K562 (cell line): Measurements from ENCODE around the gene FAM174C. TPM values are rescaled to one million over a fixed set of nuclear protein-coding genes. Genes with fewer than 3 reads are reported as not detected.

Experiments
- ARID4B ChIP-seq: sonication (generic); formaldehyde crosslinking; IDR thresholded peaks from 2 replicates; pipeline ENCODE4 v1.8.0; 2022; ENCODE audit warnings: mild to moderate bottlenecking, missing genetic modification reagents
- CXXC5 ChIP-seq: fragments of 250-450 bp; sonication (Bioruptor Pico); IDR thresholded peaks from 2 replicates; pipeline ENCODE4 v1.8.0; 2022; ENCODE audit warnings: inconsistent platforms, mild to moderate bottlenecking, moderate library complexity
- EWSR1 ChIP-seq: fragments of 450-650 bp; IDR thresholded peaks from 2 replicates; pipeline ENCODE4 v1.6.1; 2018; ENCODE audit warnings: borderline replicate concordance, mild to moderate bottlenecking, low read depth, moderate library complexity; ENCODE audit not compliant: partially characterized antibody
- HNRNPK ChIP-seq: fragments of 200-400 bp; formaldehyde crosslinking; IDR thresholded peaks from one replicate; pipeline ENCODE4 v1.6.1; 2018; ENCODE audit warnings: mild to moderate bottlenecking, low read depth, low read length; ENCODE audit not compliant: poor library complexity, severe bottlenecking
- MGA ChIP-seq: fragments of 450-650 bp; IDR thresholded peaks from 2 replicates; pipeline ENCODE4 v1.6.1; 2016; ENCODE audit warnings: mild to moderate bottlenecking, moderate library complexity
- MIER1 ChIP-seq: fragments of 450-650 bp; IDR thresholded peaks from 2 replicates; pipeline ENCODE4 v1.6.1; 2016; ENCODE audit warnings: antibody characterized with exemption, mild to moderate bottlenecking, low read depth
- NFRKB ChIP-seq: fragments of 450-650 bp; IDR thresholded peaks from 2 replicates; pipeline ENCODE4 v1.6.1; 2016; ENCODE audit warnings: low read depth
- NR2C1 ChIP-seq, 2 experiments: fragments of 450-650 bp; IDR thresholded peaks; 2 replicates each; pipeline ENCODE4 v1.6.1; 2017; ENCODE audit warnings: mild to moderate bottlenecking in 2 of 2, antibody characterized with exemption in 1 of 2, inconsistent platforms in 1 of 2, missing compliant biosample characterization in 1 of 2, missing genetic modification characterization in 1 of 2
- POLR2AphosphoS5 ChIP-seq: IDR thresholded peaks from 2 replicates; pipeline ENCODE4 v1.6.1; 2011; ENCODE audit warnings: mild to moderate bottlenecking, low read depth, low read length, moderate library complexity; ENCODE audit not compliant: control insufficient read depth, insufficient read depth
- RNF2 ChIP-seq: sonication (generic); IDR thresholded peaks from 2 replicates; pipeline ENCODE4 v1.6.1; 2016
- XRCC4 ChIP-seq: IDR thresholded peaks from one replicate; pipeline ENCODE4 v1.6.1; 2011; ENCODE audit not compliant: insufficient read depth, insufficient read length; ENCODE audit errors: extremely low read depth
- polyA plus RNA-seq, 8 experiments: library from polyadenylated mRNA; depleted of rRNA in 4 of 8; stranded (reverse) in 5 of 8; unstranded in 3 of 8; fragments of >200 nt; fragmentation: Nextera tagmentation in 2 of 8; fragmentation: Illumina TruSeq in 1 of 8; extraction: Ambion mirVana in 2 of 8; extraction: Trizol in 1 of 8; gene quantifications; 2 replicates each; pipeline versions ENCODE4 v1.2.1 to v1.2.3, GENCODE V29; 2011 to 2014; ENCODE audit warnings: inconsistent platforms in 1 of 8, missing spikeins in 1 of 8
- total RNA-seq, 7 experiments: library from RNA; depleted of rRNA in 6 of 7; stranded (reverse); fragments of >200 nt in 6 of 7; fragmentation: Illumina TruSeq in 2 of 7; extraction: Trizol in 2 of 7; gene quantifications; 2 replicates each; pipeline versions ENCODE4 v1.2.1 to v1.2.3, GENCODE V29; 2011 to 2021; ENCODE audit warnings: low replicate concordance in 1 of 7

Gene FAM174C
- total and polyA plus RNA-seq, 9 of the 15 experiments (the other 6 are each of a cell fraction or from before 2014, with no cell fraction given) = 0.66 to 89.6 (median 20.3) TPM

- TF ChIP-seq MGA (peak; percentile 84), HNRNPK (no peak), EWSR1 (no peak), CXXC5 (CRISPR knock-in tag) (peak; percentile 89), MIER1 (no peak), POLR2AphosphoS5 (0 out of 2 replicates have a peak, but pooled peaks have one; percentile 22), ARID4B (peak; percentile 30; the same call in 1 of the 2 replicates), RNF2 (0 out of 2 replicates have a peak, but pooled peaks have one; percentile 15), XRCC4 (no peak), NFRKB (no peak), NR2C1 (IDR thresholded peaks at IDR 0.05) (peak; percentile 77), NR2C1 (tag; IDR thresholded peaks at IDR 0.05) (peak; percentile 89)
These were observed 49.7 kb downstream of the FAM174C start (continued) for GRCh38 chr19:1324806-1325567.
